A673 (cell line): Measurements from ENCODE around the gene ALPK3. TPM values are rescaled to one million over a fixed set of nuclear protein-coding genes. Genes with fewer than 3 reads are reported as not detected.

Experiments used
- BruUV-seq: library from RNA; stranded (reverse); fragments of 400-500 nt; replicated peaks from 2 replicates; lab custom pipeline; 2021; lab: Mats Ljungman, UMichigan
- CTCF ChIA-PET: fragments of 300-600 bp; sonication (Branson Sonifier 250); formaldehyde crosslinking; loops from one replicate; lab custom pipeline; 2022; ENCODE audit warnings: antibody characterized with exemption; lab: Charles Lee
- POLR2A ChIA-PET: fragments of 300-600 bp; sonication (Branson Sonifier 250); formaldehyde crosslinking; loops from one replicate; lab custom pipeline; 2022; ENCODE audit warnings: antibody characterized with exemption; ENCODE audit not compliant: low non-redundant PET; lab: Charles Lee
- DNase-seq: peaks from one replicate; pipeline ENCODE4 v3.0.0-alpha.2; 2015; ENCODE audit warnings: low spot score
- H3K27ac ChIP-seq: fragments of 200-600 bp; sonication (generic); 2 replicates; pipeline ENCODE4 v1.5.1; 2016; ENCODE audit warnings: mixed run types, low read depth, mild to moderate bottlenecking, mixed read lengths, antibody characterized with exemption, low read length; ENCODE audit not compliant: poor library complexity, severe bottlenecking
- H3K27me3 ChIP-seq: fragments of 200-600 bp; sonication (generic); replicated peaks from 2 replicates; pipeline ENCODE4 v1.6.1; 2017; ENCODE audit warnings: mixed run types, low read depth, mild to moderate bottlenecking, mixed read lengths, antibody characterized with exemption, low read length; ENCODE audit not compliant: insufficient read depth, poor library complexity
- H3K36me3 ChIP-seq: fragments of 200-600 bp; sonication (generic); 2 replicates; pipeline ENCODE4 v1.6.1; 2016; ENCODE audit warnings: mixed run types, mild to moderate bottlenecking, mixed read lengths, antibody characterized with exemption, low read length; ENCODE audit not compliant: insufficient read depth, poor library complexity, severe bottlenecking
- H3K4me1 ChIP-seq: fragments of 200-600 bp; sonication (generic); 2 replicates; pipeline ENCODE4 v1.6.1; 2017; ENCODE audit warnings: mixed run types, mild to moderate bottlenecking, mixed read lengths, antibody characterized with exemption, low read length; ENCODE audit not compliant: insufficient read depth, poor library complexity, severe bottlenecking
- H3K4me3 ChIP-seq: fragments of 200-600 bp; sonication (generic); 2 replicates; pipeline ENCODE4 v1.5.1; 2016; ENCODE audit warnings: low read depth, mixed run types, mild to moderate bottlenecking, mixed read lengths, low read length; ENCODE audit not compliant: poor library complexity, severe bottlenecking
- H3K9me3 ChIP-seq: fragments of 200-600 bp; sonication (generic); 2 replicates; pipeline ENCODE4 v1.6.1; 2016; ENCODE audit warnings: mixed run types, low read depth, mild to moderate bottlenecking, mixed read lengths, antibody characterized with exemption, low read length; ENCODE audit not compliant: poor library complexity, severe bottlenecking
- CTCF ChIP-seq: fragments of 300-800, 200-600 bp; sonication (generic); conservative IDR thresholded peaks from 2 replicates; pipeline ENCODE4 v1.5.1; 2017; ENCODE audit warnings: low read depth, mild to moderate bottlenecking, antibody characterized with exemption, low read length, moderate library complexity, mixed read lengths
- EZH2 ChIP-seq: fragments of 200-600 bp; sonication (generic); IDR thresholded peaks from 2 replicates; pipeline ENCODE4 v1.6.1; 2017; ENCODE audit warnings: borderline replicate concordance, low read depth, mild to moderate bottlenecking, mixed read lengths, antibody characterized with exemption, low read length; ENCODE audit not compliant: poor library complexity, severe bottlenecking
- intact Hi-C: fragments of 100-400 bp; cut with micrococcal nuclease; formaldehyde crosslinking; loops from one replicate; pipeline ENCODE4 v1.10.0; 2022; ENCODE audit not compliant: unreplicated experiment
- total RNA-seq: library from RNA; stranded (reverse); gene quantifications from 2 replicates; pipeline ENCODE4 v1.2.3, GENCODE V29; 2021

ALPK3 gene
- total RNA-seq, 1 experiment from 2014 or later, result 0.67 TPM

GRCh38 chr15:84913360-84913723 lies 96.2 kb downstream of the ALPK3 start:
- Histone ChIP-seq H3K4me3 (no peak overlapping the region), H3K36me3 (no peaks in the 10 kb centered on the region), H3K9me3 (no peaks in the 10 kb centered on the region), H3K27ac (no peak overlapping the region), H3K4me1 (no peaks in the 10 kb centered on the region), H3K27me3 (no peaks in the 10 kb centered on the region)
- DNase-seq, result no peak
- intact Hi-C loops, result no loop called here
- POLR2A ChIA-PET, result no interaction called here
- BruUV-seq, result no TSS peak
- CTCF ChIA-PET, result no interaction called here
- TF ChIP-seq CTCF (no peak), EZH2 (no peak)

GRCh38 chr15:84914351-84914750 lies 97.2 kb downstream of the ALPK3 start:
- TF ChIP-seq EZH2 (no peak), CTCF (no peak)
- no peak for DNase-seq
- no TSS peak for BruUV-seq
- intact Hi-C loops, result no loop called here
- no peak overlapping the region for H3K4me3 ChIP-seq
- no peaks in the 10 kb centered on the region for H3K4me1 ChIP-seq
- no peak overlapping the region for H3K27ac ChIP-seq
- ChIA-PET CTCF (no interaction called here), POLR2A (no interaction called here)
- no peaks in the 10 kb centered on the region for H3K27me3 ChIP-seq
- H3K36me3 ChIP-seq, result no peaks in the 10 kb centered on the region
- no peaks in the 10 kb centered on the region for H3K9me3 ChIP-seq

- POLR2A ChIA-PET, result no interaction called here
- Histone ChIP-seq H3K36me3 (no peaks in the 10 kb centered on the region), H3K27ac (no peak overlapping the region), H3K27me3 (no peaks in the 10 kb centered on the region), H3K4me1 (no peaks in the 10 kb centered on the region), H3K9me3 (no peaks in the 10 kb centered on the region), H3K4me3 (no peak overlapping the region)
- no peak for TF ChIP-seq EZH2
- no peak for TF ChIP-seq CTCF
- BruUV-seq, result no TSS peak
- DNase-seq, result no peak
- intact Hi-C loops, result no loop called here
- CTCF ChIA-PET, result no interaction called here
Observed at GRCh38 chr15:84914909-84915605, 97.9 kb downstream of the ALPK3 start.
